ENCODE measurements around the gene IGFN1.
"Not testable (repeated sequence)": the region's sequence is repeated elsewhere in the genome, so short reads cannot be mapped to it uniquely, and the experiment has no call there.

IGFN1 gene

DNA sequence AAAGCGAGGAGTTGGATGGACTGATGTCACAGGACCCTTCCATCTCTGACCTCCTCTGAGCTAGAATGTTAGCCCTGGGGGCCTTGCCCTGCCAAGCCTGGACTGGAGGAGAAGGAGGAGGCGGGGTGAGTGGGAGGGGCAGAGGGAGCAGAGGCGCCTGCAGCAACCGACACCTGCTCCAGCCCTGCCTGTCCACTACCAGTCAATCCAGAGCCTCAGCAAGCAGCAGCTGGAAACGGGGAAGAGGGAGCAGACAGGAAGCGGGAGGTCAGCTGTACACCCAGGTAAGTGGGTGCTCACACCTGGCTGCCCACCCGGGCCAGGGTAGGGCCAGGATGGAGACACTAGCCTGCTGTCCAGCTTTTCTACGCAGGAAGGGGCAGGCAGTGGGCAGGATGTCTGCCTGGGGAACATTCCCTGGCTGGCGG lies at the start of gene IGFN1:
Gene IGFN1, plus strand, starts transcription at position 201 of the 428 bp plus-strand sequence. CDS start 2,470 bp downstream, outside the sequence.
- no peak for DNase-seq (ENCODE audit: low spot score)

DNA sequence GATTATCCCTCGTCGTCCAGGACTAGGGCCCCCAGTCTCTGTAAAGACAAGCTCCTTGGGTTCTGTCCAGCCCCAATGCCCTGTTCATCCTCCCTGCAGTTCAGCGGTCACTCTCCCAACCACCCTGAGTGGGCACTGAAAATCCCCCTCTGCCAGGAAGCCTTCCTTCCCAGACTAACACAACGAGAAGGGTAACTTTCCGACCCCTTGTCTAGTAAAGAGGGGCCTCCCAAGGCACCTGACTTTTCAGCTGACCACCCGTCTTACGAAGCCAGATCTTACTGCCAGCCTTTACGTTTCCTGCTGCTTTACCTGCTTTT lies 49.7 kb upstream of the IGFN1 start:
- DNase-seq (ENCODE audit: low spot score), result no peak

DNA sequence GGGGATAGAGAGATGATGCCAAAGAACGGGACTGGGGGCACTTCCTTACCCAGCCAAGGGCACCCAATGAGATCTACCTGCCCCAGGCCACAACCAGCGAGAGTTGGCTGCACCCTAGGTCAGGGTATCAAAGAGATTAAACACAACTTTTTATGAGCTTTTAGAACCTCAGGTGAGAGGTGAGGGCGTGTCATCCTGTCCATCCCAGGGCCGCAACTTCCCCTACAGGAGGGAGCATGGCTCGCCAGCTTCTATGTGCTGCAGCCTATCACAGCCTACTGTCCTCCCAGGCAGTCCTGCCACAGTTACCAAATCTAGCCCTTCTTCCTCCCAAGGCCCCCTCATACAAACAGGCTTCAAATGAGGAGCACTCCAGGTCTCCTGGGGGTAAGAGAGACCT lies 49.2 kb upstream of the IGFN1 start:
- no peak for DNase-seq (ENCODE audit: low spot score)

GRCh38 chr1:201142011-201142848 lies 48.4 kb upstream of the IGFN1 start:
- no peak for DNase-seq (ENCODE audit: low spot score)

DNA sequence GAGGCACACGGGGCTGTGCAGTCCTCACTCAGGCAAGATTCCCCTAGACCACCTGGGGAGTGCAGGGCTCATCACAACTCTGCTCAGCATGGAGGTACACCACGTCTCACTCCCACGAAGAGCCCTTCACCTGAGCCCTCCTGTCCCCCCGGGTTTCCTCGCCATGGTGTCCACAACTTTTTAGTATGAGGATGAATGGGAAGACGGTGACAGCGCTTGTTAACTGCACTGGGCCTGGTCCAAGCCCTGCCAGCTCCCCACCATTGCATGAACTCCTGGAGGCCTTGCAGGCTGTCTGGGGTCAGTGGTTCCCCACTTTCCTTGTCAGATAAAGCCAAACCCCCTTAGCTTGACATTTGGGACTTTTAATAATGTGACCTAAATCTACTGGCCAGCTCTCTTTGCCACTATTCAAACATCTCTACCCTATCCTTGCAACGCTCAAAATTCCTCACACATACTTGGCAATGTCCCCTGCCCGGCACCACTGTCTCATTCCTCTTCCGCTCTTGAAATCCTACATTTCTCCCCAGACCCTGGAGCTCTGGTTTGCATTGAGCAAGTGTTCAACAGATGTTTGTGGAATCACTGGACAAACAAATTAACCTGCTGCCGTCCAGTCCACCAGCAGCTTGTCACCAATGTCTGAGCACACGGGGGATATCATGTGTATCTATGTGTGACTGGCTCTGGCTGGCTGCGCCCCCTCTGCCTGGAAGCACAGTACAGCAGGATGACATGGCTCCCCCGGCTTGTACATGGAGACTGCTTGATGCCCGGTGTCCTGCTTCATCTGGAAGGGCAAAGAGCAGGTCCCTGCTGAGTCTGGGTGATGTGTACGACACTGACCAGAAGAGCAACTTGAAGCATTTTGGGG lies 47.5 kb upstream of the IGFN1 start:
- DNase-seq (ENCODE audit: low spot score), result no peak

DNA sequence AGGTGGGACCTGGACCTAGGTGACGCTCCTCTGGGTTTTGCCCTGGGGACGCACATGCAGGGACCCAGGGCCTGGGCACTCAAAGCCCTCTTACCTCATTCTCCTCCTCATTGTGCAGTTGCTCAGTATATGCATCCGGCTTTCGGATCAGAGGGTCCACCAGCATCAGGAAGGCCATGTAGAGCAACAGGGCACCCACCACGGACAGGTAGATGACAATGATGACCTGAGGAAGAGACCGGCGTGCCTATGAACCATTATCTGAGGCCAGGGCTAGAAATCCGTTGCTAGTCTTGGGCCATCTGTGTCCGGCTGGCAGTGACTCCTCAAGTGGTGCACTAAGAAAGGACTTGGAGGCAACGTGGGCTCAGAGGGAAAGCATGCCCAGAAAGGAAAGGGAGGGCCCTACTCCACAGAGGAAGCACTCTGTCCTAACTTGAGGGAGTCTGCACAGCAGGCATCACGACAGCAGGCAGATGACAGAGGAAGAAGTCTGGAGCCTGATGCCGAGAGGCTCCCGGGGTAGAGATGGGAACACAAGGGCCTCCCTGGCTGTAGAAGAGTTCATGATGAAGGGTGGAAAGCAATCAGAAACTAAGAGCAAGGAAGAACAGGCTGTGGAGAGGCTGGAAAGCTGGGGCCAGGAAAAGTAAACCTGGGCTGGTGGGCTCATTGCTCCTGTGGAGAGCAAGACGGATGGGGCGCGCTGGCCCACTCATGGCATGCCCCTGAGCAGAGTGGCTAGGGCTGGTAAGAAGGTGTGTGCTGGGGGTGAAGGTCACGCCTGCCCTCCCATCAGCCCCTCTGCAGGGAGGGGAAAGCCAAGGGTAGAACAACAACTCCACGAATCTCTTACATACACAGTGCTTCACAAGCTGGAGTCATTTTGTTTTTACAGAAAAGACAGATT lies 46.6 kb upstream of the IGFN1 start:
- DNase-seq (ENCODE audit: low spot score), result no peak

DNA sequence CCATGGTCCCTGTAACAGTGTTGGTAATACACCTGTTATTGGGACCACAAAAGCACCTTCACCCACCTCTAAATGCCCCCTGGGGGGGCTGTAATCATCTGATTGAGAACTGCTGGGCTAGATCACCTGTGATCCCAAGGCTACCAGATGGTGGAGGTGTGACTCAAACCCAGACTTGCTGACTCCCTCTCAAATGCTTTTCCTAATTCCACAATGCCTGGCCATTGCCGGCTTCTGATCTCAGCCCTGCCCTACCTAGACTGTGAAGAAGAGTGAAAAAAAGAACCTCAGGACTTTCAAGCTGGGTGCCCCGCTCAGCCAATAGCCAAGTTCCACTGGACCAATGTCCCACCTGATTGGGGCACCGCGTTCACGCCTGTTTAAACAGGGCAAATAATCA lies 45.9 kb upstream of the IGFN1 start:
- DNase-seq (ENCODE audit: low spot score), result no peak

DNA sequence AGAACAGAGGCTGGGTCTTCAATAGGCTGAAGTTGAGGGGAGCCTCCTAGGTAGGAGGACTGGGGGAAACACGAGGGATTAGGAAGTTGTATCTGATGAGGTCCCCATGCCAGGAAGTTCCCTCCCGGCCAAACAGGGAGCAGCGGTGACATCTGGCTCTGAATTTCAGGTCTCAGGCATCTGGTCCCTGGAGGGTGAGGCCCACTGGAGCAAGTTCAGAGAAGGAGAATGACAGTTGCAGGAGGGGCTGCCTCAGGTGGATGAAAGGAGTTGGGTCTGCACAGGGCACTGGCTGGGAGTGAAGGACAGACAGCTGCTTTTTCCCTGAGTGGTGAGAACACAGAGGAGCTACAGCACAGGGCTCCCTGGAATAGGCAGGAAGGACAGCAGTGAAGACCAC lies 45.5 kb upstream of the IGFN1 start:
- no peak for DNase-seq (ENCODE audit: low spot score)

DNA sequence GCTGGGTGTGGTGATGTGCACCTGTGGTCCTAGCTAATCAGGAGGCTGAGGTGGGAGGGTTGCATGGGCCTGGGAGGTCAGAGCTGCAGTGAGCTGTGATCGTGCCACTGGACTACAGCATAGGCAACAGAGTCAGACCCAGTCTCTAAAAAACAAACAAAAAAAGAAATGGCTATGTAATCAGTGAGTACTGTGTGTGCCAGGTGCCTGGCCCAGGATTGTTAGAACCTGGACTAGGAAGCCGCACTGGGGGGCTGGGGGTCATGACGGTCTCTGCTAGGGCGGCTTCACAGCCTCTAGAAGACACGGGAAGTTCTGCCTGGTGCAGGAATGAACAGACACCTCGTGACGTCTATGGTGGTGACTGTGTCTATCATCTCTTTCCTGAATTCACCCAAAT lies 44.8 kb upstream of the IGFN1 start:
- DNase-seq (ENCODE audit: low spot score), result no peak

GRCh38 chr1:201146626-201147390 lies 43.8 kb upstream of the IGFN1 start:
- DNase-seq (ENCODE audit: low spot score), result no peak

- no peak for DNase-seq (ENCODE audit: low spot score)
Measured at GRCh38 chr1:201147396-201148015, 43.1 kb upstream of the IGFN1 start.

- peak; percentile 54 for DNase-seq (ENCODE audit: low spot score)
Measured at GRCh38 chr1:201149400-201149799, 41.2 kb upstream of the IGFN1 start.

GRCh38 chr1:201153474-201154388 lies 36.9 kb upstream of the IGFN1 start:
- DNase-seq (ENCODE audit: low spot score), result no peak

DNA sequence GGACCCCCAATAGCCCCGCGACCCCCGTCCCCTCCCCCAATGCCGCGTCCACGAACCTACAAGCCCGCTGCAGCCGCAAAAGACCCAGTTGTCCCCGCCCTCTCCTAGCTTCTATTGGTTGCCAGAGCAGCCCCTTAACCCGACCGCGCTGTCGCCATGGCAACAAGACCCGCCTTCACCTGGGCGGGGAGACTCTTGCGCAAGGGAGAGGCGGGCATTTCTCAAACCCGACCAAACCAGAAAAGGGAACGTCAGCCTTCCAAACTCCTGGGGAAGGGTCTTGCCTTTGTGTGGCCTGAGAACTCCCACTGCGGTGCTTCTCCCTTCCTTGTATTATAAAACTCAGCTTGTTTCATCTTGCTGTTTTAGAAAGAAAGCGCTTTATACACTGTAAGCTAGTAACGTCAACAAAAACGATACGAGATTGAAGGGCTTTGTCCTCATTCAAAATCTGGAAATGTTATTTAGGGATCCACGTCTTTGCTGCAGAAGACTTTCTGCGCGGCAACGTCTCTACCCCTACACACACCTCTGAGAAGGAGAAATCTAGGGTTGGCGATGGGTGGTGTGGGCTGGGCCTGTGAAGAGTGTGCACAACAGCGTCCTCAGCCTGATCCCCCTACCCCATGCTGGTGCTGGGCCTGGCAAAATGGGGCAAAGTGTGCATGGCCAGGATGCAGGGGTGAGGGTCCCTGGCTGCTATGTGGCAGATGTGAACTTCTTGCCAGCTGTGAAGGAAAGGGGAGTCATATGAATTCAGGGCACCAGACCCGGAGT lies 36.0 kb upstream of the IGFN1 start, which contains the start of gene TMEM9:
Gene TMEM9, minus strand, starts transcription at position 86 of the 777 bp plus-strand sequence. CDS start 551 bp downstream, outside the sequence.
- peak; percentile 98 for DNase-seq (ENCODE audit: low spot score)

DNA sequence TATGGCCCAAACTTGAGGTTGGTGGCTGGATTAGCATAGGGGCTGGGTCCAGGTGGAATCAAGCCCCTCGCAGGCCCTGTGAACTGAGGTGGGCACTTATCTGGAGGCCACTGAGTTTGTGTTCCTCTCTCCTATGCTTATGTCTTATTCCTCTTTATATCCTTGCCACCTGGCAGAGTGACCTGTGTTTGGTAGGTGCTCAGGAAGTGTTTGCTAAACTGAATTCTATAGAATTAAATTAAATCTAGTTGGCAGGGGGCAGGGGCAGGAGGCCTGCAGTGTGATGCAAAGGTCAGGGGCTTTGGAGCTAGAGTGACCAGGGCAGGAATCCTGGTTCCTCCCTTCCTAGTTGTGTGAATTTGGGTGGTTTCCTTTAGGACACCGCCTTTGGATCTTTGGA lies 35.3 kb upstream of the IGFN1 start:
- no peak for DNase-seq (ENCODE audit: low spot score)

DNA sequence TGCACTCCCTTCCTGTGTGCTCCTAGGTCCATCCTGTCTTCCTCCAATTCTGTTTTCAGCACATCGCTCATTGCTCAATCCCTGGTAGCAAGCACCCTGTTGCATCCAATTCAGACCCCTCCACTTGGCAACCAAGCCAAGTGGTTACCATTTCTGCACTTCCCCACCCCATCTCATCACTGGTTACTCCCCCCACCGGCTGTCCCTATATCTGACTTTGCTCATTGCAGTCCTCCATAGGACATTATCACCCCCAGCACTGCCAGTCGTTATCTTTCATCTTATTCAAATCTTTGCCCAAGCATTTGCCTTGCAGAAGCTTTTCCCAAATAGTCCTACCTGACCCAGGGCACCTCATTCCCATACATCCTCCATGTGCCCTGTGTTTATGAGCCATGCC lies 34.3 kb upstream of the IGFN1 start:
- no peak for DNase-seq (ENCODE audit: low spot score)

GRCh38 chr1:201156819-201157218 lies 33.8 kb upstream of the IGFN1 start:
- DNase-seq (ENCODE audit: low spot score), result no peak

DNA sequence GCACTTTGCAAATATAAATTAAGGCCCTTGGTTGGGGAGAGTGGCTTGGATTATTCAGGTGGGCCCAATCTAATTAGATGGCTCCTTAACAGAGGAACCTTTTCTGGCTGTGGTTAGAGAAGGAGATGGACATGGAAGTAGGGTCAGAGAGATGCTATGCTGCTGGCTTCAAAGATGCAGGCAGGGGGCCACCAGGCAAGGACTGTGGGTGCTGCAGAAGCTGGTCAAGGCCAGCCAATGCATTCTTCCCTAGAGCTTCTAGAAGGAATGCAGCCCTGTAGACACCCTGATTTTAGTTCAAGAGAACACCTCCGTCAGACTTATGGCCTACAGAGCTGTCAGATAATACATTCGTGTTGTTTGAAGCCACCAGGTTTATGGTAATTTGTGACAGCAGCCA lies 32.7 kb upstream of the IGFN1 start:
- no peak for DNase-seq (ENCODE audit: low spot score)

DNA sequence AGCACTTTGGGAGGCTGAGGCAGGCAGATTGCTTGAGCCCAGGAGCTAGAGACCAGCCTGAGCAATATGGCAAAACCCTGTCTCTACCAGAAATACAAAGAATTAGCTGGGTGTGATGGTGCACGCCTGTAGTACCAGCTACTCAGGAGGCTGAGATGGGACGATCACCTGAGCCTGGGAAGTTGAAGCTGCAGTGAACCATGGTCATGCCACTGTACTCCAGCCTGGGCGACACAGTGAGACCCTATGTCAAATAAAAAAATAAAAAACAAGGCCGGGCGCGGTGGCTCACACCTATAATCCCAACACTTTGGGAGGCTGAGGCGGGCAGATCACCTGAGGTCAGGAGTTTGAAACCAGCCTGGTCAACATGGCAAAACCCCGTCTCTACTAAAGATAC lies 27.6 kb upstream of the IGFN1 start:
- not testable (repeated sequence) for DNase-seq (ENCODE audit: low spot score)
